PC-9 (cell line): ENCODE data around the gene SDR39U1.

Experiments used
- EZH2 ChIP-seq: fragments of 200-600 bp; sonication (generic); IDR thresholded peaks from 2 replicates; pipeline ENCODE4 v1.8.0; 2017; ENCODE audit warnings: antibody characterized with exemption, low read depth
- TF ChIP-seq, protein P1 (sequence below): fragments of 200-600 bp; sonication (generic); conservative IDR thresholded peaks from 2 replicates; pipeline ENCODE4 v1.6.1; 2017; ENCODE audit warnings: mixed run types, antibody characterized with exemption, mild to moderate bottlenecking, moderate library complexity

DNA sequence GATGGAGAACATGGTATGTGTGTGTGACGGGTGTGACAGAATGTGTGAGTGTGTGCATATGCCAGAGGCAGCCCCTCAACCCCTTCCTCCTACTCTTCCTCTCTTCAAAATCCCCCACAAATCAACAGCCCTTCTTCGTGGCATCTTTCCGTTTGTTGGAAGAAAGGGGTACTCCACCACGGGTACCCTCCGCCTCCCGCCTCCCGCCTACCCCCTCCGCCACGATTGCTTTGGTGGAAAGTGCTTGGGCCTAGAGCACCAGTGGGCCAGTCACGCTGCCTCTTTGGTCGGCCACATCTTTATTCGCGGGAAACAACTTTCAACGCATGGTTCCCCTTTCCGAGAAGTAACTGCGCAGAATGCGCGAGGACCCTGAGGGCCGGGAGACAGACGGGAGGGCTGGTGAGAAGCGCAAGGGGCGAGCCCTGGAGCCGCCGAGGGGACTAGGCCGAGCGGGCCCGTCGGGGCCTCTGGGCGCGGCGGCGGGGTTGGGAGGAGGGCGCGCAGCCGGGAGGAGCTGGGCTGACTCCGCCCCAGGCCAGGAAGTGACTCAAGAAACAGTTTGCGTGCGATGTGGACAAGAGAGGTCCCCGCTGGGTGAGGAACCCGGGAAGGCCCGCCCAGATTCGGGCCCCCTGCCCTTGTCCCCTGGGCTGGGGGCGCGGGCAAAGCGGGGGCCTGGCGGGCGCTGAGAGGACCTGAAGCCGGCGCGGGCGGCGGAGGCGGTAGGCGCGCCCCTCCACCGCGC lies 13.0 kb downstream of the SDR39U1 start, which contains the start of the genes CBLN3 and KHNYN:
- TF ChIP-seq, protein P1, sequence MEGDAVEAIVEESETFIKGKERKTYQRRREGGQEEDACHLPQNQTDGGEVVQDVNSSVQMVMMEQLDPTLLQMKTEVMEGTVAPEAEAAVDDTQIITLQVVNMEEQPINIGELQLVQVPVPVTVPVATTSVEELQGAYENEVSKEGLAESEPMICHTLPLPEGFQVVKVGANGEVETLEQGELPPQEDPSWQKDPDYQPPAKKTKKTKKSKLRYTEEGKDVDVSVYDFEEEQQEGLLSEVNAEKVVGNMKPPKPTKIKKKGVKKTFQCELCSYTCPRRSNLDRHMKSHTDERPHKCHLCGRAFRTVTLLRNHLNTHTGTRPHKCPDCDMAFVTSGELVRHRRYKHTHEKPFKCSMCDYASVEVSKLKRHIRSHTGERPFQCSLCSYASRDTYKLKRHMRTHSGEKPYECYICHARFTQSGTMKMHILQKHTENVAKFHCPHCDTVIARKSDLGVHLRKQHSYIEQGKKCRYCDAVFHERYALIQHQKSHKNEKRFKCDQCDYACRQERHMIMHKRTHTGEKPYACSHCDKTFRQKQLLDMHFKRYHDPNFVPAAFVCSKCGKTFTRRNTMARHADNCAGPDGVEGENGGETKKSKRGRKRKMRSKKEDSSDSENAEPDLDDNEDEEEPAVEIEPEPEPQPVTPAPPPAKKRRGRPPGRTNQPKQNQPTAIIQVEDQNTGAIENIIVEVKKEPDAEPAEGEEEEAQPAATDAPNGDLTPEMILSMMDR, result no peak
- TF ChIP-seq EZH2, result no peak
